HEK293T (cell line): Measurements from ENCODE around the gene HTRA2.

Experiments used
- CTBP1 ChIP-seq: fragments of 450-650 bp; IDR thresholded peaks from 2 replicates; pipeline ENCODE4 v1.6.1; 2016; ENCODE audit warnings: borderline replicate concordance
- ELF4 ChIP-seq: fragments of 450-650 bp; IDR thresholded peaks from 2 replicates; pipeline ENCODE4 v1.6.1; 2017; ENCODE audit warnings: antibody characterized with exemption
- FOXK2 ChIP-seq: fragments of 450-650 bp; IDR thresholded peaks from 2 replicates; pipeline ENCODE4 v1.6.1; 2016; ENCODE audit warnings: mild to moderate bottlenecking
- FOXM1 ChIP-seq: fragments of 450-650 bp; IDR thresholded peaks from 2 replicates; pipeline ENCODE4 v1.6.1; 2017; ENCODE audit warnings: mild to moderate bottlenecking, borderline replicate concordance
- NFRKB ChIP-seq: fragments of 450-650 bp; IDR thresholded peaks from 2 replicates; pipeline ENCODE4 v1.6.1; 2016; ENCODE audit warnings: mild to moderate bottlenecking, moderate library complexity
- SP1 ChIP-seq: fragments of 450-650 bp; IDR thresholded peaks from 2 replicates; pipeline ENCODE4 v1.6.1; 2017
- SUZ12 ChIP-seq: fragments of 450-650 bp; IDR thresholded peaks from 2 replicates; pipeline ENCODE4 v1.6.1; 2016; ENCODE audit warnings: mild to moderate bottlenecking

DNA sequence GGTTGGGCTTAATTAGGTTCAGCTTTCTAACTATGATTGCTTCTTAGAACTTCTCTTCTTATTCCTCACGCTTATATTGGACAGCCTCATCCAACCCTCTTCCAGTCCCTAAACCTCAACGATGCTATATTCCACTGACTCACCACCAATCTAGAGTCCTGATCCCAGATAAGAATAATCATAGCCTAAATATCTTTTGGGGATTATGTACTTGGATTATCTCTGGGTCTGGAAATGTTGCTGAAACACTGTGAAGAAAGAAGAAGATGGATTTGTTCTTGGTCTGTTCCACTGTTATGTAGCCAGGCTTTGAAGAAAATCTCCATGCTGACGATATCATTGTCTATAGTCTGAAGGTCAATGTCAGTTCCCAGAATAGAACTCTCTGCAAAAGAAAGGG, 51.7 kb downstream of the HTRA2 start:
- TF ChIP-seq SP1 (no peak), NFRKB (no peak), FOXK2 (no peak), SUZ12 (no peak), FOXM1 (no peak), CTBP1 (no peak), ELF4 (no peak)
